Fibroblast of skin of back (primary cell): ENCODE results near the gene SERPINF2.
A peak's percentile ranks its signal among the peaks of the same experiment; 100 is the strongest.
"Not testable (repeated sequence)": the region's sequence is repeated elsewhere in the genome, so short reads cannot be mapped to it uniquely, and the experiment has no call there.

ENCODE experiments used
- DNase-seq: peaks from one replicate; pipeline ENCODE4 v3.0.0-alpha.2; 2013

The SERPINF2 gene

GRCh38 chr17:1735834-1736347 is 6.8 kb upstream of the SERPINF2 start:
- no peak for DNase-seq

GRCh38 chr17:1736348-1737281 is 6.1 kb upstream of the SERPINF2 start:
- peak; percentile 40 for DNase-seq

- DNase-seq = no peak
Measured at GRCh38 chr17:1737531-1738291, 5.0 kb upstream of the SERPINF2 start.

GRCh38 chr17:1741899-1742298 is 772 bp upstream of the SERPINF2 start:
- not testable (repeated sequence) for DNase-seq

GRCh38 chr17:1743088-1743439 is 393 bp downstream of the SERPINF2 start:
- no peak for DNase-seq

GRCh38 chr17:1744551-1745512 is 2.2 kb downstream of the SERPINF2 start:
- no peak for DNase-seq

GRCh38 chr17:1745513-1746020 is 2.9 kb downstream of the SERPINF2 start:
- DNase-seq = no peak

GRCh38 chr17:1746975-1747543 is 4.4 kb downstream of the SERPINF2 start:
- DNase-seq = no peak

GRCh38 chr17:1750628-1751027 is 8.0 kb downstream of the SERPINF2 start:
- DNase-seq = no peak

- DNase-seq = no peak
Measured at GRCh38 chr17:1752425-1753262, 10.0 kb downstream of the SERPINF2 start.

- DNase-seq = no peak
Measured at GRCh38 chr17:1753767-1754429, 11.2 kb downstream of the SERPINF2 start.

GRCh38 chr17:1754430-1755112 is 11.9 kb downstream of the SERPINF2 start:
- no peak for DNase-seq

GRCh38 chr17:1755252-1755826 is 12.7 kb downstream of the SERPINF2 start:
- no peak for DNase-seq

- no peak for DNase-seq
Measured at GRCh38 chr17:1755827-1756262, 13.2 kb downstream of the SERPINF2 start.

GRCh38 chr17:1758807-1759206 is 16.1 kb downstream of the SERPINF2 start:
- no peak for DNase-seq

- no peak for DNase-seq
Measured at GRCh38 chr17:1759529-1759928, 16.9 kb downstream of the SERPINF2 start.

GRCh38 chr17:1762233-1762900 is 19.7 kb downstream of the SERPINF2 start:
- DNase-seq = no peak
